ENCODE measurements around the gene TLL2. TPM values are rescaled to one million over a fixed set of nuclear protein-coding genes. Genes with fewer than 3 reads are reported as not detected.

Gene TLL2
- total RNA-seq, 1 donor from 2014 or later = 6.7 TPM

DNA sequence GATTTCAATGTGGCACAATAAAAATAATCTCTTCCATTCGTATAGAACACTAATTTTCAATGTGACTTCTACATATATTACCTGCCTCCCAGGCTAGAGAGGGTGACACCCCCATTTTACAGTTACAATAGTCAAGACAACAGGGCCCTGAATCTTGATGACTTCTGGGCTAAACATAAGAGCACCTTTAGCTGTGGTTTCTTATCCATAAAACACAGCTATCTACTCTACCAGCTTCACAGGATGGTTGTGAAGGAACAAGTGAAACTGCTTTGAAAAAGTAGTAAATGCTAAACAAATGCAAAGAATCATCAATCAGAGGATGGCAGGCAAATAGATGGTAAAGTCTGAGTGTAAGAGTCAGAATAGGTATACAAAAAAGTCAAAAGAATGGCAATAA lies 3.6 kb upstream of the TLL2 start:
- no peak overlapping the region for H3K4me3 ChIP-seq (ENCODE audit: low read depth, low read length)
- DNase-seq (ENCODE audit: low read depth) = no peak
- TF ChIP-seq, protein P1, sequence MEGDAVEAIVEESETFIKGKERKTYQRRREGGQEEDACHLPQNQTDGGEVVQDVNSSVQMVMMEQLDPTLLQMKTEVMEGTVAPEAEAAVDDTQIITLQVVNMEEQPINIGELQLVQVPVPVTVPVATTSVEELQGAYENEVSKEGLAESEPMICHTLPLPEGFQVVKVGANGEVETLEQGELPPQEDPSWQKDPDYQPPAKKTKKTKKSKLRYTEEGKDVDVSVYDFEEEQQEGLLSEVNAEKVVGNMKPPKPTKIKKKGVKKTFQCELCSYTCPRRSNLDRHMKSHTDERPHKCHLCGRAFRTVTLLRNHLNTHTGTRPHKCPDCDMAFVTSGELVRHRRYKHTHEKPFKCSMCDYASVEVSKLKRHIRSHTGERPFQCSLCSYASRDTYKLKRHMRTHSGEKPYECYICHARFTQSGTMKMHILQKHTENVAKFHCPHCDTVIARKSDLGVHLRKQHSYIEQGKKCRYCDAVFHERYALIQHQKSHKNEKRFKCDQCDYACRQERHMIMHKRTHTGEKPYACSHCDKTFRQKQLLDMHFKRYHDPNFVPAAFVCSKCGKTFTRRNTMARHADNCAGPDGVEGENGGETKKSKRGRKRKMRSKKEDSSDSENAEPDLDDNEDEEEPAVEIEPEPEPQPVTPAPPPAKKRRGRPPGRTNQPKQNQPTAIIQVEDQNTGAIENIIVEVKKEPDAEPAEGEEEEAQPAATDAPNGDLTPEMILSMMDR (conservative IDR thresholded peaks at IDR 0.05; ENCODE audit: low read depth, low read length) = no peak

DNA sequence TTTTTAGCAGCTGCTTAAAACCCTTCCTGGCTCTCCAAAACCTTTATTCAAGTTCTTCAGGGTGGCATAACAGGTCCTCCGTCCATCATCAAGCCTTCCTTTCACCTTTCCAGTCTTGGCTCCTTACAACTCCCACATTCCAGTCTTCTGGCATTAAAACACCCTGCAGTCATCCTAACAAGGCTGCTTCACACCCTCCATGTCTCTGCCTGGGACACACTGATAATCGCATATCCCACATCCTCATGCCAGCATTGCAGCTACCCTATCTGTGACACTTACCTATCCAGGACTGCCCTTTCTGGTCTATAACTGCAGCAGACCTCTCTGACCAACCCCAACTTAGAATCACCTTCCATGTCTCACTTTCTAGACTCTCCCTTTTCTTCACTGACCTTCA lies 2.6 kb upstream of the TLL2 start:
- DNase-seq (ENCODE audit: low read depth) = no peak
- no peak overlapping the region for H3K4me3 ChIP-seq (ENCODE audit: low read depth, low read length)
- TF ChIP-seq, protein P1 (conservative IDR thresholded peaks at IDR 0.05; ENCODE audit: low read depth, low read length) = no peak

DNA sequence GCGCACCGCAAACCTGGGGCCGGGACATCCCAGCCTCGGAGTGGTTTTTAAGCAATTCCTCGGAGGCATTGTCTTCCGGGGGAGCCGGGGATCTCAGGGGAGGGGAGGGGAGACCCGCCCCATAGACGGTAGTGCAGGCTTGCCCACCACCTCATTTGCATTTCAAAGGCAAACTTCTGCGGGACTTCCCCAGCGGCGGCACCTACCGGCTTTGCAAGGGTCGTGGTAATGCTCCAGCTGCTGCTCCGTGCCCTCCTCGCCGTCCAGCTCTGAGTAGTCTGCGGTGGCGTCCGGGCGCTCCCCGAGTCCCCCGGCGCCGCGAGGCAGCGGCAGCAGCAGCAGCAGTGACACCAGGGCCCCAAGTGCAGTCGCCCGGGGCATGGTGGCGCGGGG lies 425 bp downstream of the TLL2 start:
- peak overlapping the region; percentile 70 for H3K4me3 ChIP-seq (ENCODE audit: low read depth, low read length)
- no peak for DNase-seq (ENCODE audit: low read depth)
- TF ChIP-seq, protein P1 (conservative IDR thresholded peaks at IDR 0.05; ENCODE audit: low read depth, low read length) = no peak

DNA sequence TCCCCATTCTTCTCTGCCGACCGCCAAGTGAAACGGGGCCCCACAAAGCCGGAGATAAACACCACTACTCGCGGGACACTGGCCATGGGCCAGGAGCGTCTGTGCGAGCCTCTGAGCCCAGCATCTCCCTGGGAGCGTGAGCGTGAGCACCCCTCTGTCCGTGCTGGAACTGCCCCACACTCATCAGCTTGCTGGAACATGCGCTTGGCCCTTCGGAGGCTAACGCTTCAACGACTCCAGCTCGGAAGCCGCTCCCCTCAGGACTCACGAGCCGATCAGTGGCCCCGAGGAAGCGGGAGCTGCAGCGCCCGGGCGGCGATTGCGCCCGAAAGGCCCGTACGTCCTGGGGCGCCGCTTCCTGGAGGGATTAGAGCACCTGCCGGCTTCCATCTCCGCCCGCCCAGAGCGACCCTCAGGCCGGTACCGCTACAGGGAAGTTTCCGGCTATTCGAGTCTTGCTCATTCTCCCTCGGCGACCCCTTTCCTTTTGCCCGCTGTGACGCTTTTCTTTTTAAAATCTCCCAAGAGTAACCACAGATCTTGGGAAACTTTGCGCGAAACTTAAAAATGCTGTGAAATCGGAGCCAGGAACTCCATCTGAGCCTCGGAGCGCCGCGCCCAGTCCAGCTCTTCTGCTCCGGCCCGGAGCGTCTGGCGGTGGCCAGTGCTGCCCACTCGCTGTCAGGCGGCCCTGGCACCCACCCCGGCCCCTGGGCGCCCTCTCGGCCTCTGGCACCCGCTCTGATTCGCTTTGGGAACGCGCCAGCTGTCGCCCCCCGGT lies 1.0 kb downstream of the TLL2 start:
- H3K4me3 ChIP-seq (ENCODE audit: low read depth, low read length) = peak overlapping the region; percentile 70
- TF ChIP-seq, protein P1 (conservative IDR thresholded peaks at IDR 0.05; ENCODE audit: low read depth, low read length) = peak; percentile 4
- DNase-seq (ENCODE audit: low read depth) = no peak

DNA sequence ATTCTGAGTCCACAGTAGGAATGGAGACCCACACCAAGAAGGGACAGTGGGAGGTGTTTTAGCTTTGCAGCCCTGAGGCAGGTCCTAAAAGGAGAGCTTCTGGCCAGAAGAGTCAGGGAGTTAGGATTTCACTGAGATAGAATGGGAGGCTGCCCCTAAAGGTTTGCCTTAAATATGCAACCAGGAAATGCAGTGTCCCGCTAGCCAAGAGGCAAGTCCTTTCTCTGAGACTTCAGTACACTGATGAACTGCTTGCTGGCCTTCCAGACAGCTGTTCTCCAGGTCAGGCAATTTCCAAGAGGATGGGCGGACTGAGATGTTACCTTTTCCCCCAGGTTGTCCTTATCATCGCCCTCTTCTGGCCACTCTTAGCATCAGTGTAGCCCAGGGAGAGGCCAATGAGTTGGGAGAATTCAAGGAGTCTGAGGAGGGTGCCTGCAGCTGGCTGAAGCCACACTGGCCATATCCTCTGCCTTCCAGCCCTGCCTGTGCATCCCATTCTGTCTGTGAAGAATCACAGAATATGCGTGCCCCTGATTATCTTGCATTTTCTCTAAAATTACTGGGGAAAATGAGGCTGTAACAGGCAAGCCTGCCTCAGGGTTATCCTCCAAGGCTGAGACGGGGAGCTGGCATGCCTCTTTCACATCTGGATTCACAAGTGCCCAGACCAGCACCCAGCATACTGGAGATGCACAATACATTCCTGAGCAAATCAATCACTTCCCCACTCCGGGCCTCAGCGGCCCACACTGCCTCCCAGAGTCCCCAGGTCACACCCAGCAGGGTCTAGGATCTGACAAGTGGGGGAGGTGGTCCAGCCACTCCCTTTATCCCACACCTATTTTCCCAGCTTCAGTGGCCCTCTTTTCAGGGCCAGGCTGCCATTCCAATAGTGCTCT lies 2.4 kb downstream of the TLL2 start:
- TF ChIP-seq, protein P1 (conservative IDR thresholded peaks at IDR 0.05; ENCODE audit: low read depth, low read length) = peak; percentile 72
- H3K4me3 ChIP-seq (ENCODE audit: low read depth, low read length) = peak overlapping the region; percentile 70
- no peak for DNase-seq (ENCODE audit: low read depth)

DNA sequence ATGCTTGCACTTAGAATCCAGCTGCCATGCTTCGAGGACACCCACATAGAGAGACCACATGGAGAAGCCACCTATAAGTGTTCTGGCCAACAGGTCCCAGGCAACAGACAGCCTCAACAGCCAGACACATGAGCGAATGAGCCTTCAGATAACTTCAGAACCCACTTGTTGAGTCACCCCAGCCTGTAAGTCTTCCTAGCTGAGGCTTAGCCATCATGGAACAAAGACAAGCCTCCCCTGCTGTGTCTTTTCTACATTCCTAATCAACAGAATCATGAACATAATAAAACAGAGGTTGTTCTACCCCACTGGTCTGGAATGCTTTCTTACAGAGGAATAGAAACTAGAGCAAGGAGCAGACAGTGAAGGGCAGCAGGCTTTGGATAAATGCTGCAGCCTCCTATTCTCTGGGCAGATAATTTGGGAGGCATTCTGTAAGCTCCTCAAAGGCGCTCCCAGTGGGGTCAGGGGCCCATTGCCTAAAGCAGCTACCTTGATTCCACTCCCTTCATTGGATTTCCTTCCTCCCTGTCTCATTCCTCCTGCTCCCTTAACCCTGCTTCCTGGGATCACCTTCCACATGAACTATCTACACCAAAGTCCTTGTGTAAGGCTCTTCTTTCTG lies 4.6 kb downstream of the TLL2 start:
- peak; percentile 97 for DNase-seq (ENCODE audit: low read depth)
- no peak overlapping the region for H3K4me3 ChIP-seq (ENCODE audit: low read depth, low read length)
- TF ChIP-seq, protein P1 (conservative IDR thresholded peaks at IDR 0.05; ENCODE audit: low read depth, low read length) = no peak
